Panc1 (cell line): Measurements from ENCODE around the gene DAB1. TPM values are rescaled to one million over a fixed set of nuclear protein-coding genes. Genes with fewer than 3 reads are reported as not detected.

Experiments used
- ATAC-seq: fragments of 200-7000 bp; cut with Tn5 transposase; 2 replicates; pipeline ENCODE4 v1.9.1; 2020; ENCODE audit warnings: mild to moderate bottlenecking, moderate library complexity
- BruUV-seq: library from RNA; stranded (reverse); fragments of 400-500 nt; replicated peaks from 2 replicates; lab custom pipeline; 2021; lab: Mats Ljungman, UMichigan
- CTCF ChIA-PET: fragments of 300-600 bp; sonication (Branson Sonifier 250); formaldehyde crosslinking; loops from one replicate; lab custom pipeline; 2022; ENCODE audit warnings: antibody characterized with exemption; lab: Charles Lee
- POLR2A ChIA-PET: fragments of 300-600 bp; sonication (Branson Sonifier 250); formaldehyde crosslinking; loops from one replicate; lab custom pipeline; 2022; ENCODE audit warnings: antibody characterized with exemption; lab: Charles Lee
- DNase-seq: peaks from one replicate; pipeline ENCODE4 v3.0.0-alpha.2; 2010; ENCODE audit warnings: low read depth, low spot score
- H3K27ac ChIP-seq: 2 replicates; pipeline ENCODE4 v1.5.1; 2011; ENCODE audit warnings: mild to moderate bottlenecking, low read length, inconsistent platforms
- H3K27me3 ChIP-seq: fragments of 200-500 bp; sonication (Bioruptor generic); 2 replicates; pipeline ENCODE4 v1.6.0; 2014; ENCODE audit warnings: low read length, inconsistent platforms; ENCODE audit not compliant: control insufficient read depth, insufficient read depth
- H3K36me3 ChIP-seq: fragments of 200-500 bp; sonication (Bioruptor generic); 2 replicates; pipeline ENCODE4 v1.5.1; 2014; ENCODE audit warnings: inconsistent platforms, mild to moderate bottlenecking, low read length, moderate library complexity; ENCODE audit not compliant: control insufficient read depth, insufficient read depth
- H3K4me1 ChIP-seq: 2 replicates; pipeline ENCODE4 v1.5.1; 2011; ENCODE audit warnings: inconsistent platforms, mild to moderate bottlenecking, low read length, moderate library complexity; ENCODE audit not compliant: control insufficient read depth, insufficient read depth
- H3K4me3 ChIP-seq, 2 experiments: 2 replicates each; pipeline ENCODE4 v1.5.1; 2011 to 2012; ENCODE audit warnings: low read depth in 2 of 2, low read length in 2 of 2, mild to moderate bottlenecking in 2 of 2, inconsistent platforms in 1 of 2, moderate library complexity in 1 of 2
- H3K9me3 ChIP-seq: fragments of 200-500 bp; sonication (Bioruptor generic); 2 replicates; pipeline ENCODE4 v1.5.1; 2014; ENCODE audit warnings: low read depth, mild to moderate bottlenecking, inconsistent platforms, low read length, moderate library complexity; ENCODE audit not compliant: control insufficient read depth, insufficient read depth
- POLR2AphosphoS5 ChIP-seq: IDR thresholded peaks from 2 replicates; pipeline ENCODE4 v1.6.1; 2012; ENCODE audit warnings: mild to moderate bottlenecking, low read depth, low read length, moderate library complexity
- SIN3A ChIP-seq: IDR thresholded peaks from 2 replicates; pipeline ENCODE4 v1.6.1; 2012; ENCODE audit warnings: low read depth, mild to moderate bottlenecking, low read length, moderate library complexity, borderline replicate concordance; ENCODE audit not compliant: insufficient read depth
- TCF7L2 ChIP-seq: IDR thresholded peaks from 2 replicates; pipeline ENCODE4 v1.6.1; 2011; ENCODE audit warnings: mild to moderate bottlenecking, low read depth, low read length, inconsistent platforms
- in situ Hi-C: cut with HindIII; loops from 2 replicates; pipeline ENCODE4 v1.10.0; 2016; ENCODE audit warnings: low sequenced_read_pairs, low pct_unique_long_range_greater_than_20kb
- intact Hi-C: fragments of 100-400 bp; cut with micrococcal nuclease; formaldehyde crosslinking; loops from one replicate; pipeline ENCODE4 v1.10.0; 2022; ENCODE audit not compliant: unreplicated experiment
- total RNA-seq: library from RNA; stranded (reverse); gene quantifications from one replicate; pipeline ENCODE4 v1.2.1, GENCODE V29; 2021; ENCODE audit not compliant: unreplicated experiment
- TF ChIP-seq, protein P1 (sequence below): fragments of 450-650 bp; IDR thresholded peaks from 2 replicates; pipeline ENCODE4 v1.5.1; 2017; ENCODE audit warnings: mild to moderate bottlenecking
- TF ChIP-seq, protein P2 (sequence below), 2 experiments: IDR thresholded peaks; 2 replicates each; pipeline ENCODE4 v1.6.1; 2011 to 2012; ENCODE audit warnings: low read depth in 2 of 2, control low read depth in 1 of 2, low read length in 1 of 2, mild to moderate bottlenecking in 1 of 2, moderate library complexity in 1 of 2; ENCODE audit not compliant: insufficient read depth in 1 of 2

The DAB1 gene
- total RNA-seq, 1 experiment from 2014 or later = 0.05 TPM

DNA sequence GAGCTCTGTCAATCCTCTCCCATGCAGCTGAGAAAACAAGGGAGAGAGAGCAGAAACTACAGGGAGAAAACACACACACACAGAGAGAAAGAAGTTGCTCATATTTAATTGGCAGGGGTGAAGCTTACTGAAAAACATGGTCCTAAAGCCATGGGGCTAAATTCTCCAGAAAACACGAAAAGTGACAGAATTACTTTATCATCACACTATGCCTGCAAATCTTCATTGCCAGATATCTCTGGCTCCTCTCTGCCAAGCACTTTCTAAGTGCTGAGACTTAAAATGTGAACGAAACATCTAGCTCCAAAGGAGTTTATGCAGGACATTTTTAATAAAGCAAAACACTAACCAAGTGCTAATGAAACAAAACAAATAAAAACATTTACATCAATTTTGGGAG is 134.1 kb downstream of the DAB1 start:
- intact Hi-C loops (no loop called here), in situ Hi-C loops (no loop called here)
- H3K27ac ChIP-seq = no peak overlapping the region
- ChIA-PET POLR2A (no interaction called here), CTCF (no interaction called here)
- H3K27me3 ChIP-seq = no peaks in the 10 kb centered on the region; the same call in 1 of the 2 replicates
- no peak for ATAC-seq
- TF ChIP-seq, protein P1, sequence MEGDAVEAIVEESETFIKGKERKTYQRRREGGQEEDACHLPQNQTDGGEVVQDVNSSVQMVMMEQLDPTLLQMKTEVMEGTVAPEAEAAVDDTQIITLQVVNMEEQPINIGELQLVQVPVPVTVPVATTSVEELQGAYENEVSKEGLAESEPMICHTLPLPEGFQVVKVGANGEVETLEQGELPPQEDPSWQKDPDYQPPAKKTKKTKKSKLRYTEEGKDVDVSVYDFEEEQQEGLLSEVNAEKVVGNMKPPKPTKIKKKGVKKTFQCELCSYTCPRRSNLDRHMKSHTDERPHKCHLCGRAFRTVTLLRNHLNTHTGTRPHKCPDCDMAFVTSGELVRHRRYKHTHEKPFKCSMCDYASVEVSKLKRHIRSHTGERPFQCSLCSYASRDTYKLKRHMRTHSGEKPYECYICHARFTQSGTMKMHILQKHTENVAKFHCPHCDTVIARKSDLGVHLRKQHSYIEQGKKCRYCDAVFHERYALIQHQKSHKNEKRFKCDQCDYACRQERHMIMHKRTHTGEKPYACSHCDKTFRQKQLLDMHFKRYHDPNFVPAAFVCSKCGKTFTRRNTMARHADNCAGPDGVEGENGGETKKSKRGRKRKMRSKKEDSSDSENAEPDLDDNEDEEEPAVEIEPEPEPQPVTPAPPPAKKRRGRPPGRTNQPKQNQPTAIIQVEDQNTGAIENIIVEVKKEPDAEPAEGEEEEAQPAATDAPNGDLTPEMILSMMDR = no peak
- TF ChIP-seq SIN3A (no peak), TCF7L2 (no peak)
- no peaks in the 10 kb centered on the region for H3K36me3 ChIP-seq
- no peak for DNase-seq
- H3K4me3 ChIP-seq = no peak overlapping the region
- BruUV-seq = no TSS peak
- no peaks in the 10 kb centered on the region for H3K9me3 ChIP-seq
- H3K4me1 ChIP-seq = no peaks in the 10 kb centered on the region

DNA sequence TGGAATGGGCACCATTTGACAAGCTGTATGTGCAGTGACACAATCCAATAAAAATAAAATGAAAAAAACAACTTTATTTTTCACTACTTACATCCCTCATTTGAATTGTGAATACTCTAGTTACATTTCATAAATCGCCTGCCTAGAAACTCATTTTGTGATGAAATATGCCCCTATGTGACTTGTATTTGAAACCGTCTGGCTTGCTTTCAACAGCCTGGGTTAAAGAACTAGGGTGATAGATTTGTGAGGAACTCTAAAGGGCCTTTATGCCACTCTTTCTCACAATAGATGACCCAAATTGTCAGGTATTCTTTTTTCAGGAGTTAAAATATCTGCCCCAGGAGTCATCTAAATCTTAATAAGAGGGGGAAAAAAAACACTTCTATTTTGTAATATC is 137.9 kb downstream of the DAB1 start:
- intact Hi-C loops = no loop called here
- CTCF ChIA-PET = no interaction called here
- BruUV-seq = no TSS peak

More for the DNA sequence above, 137.9 kb downstream of the DAB1 start:
- ATAC-seq (no peak), DNase-seq (no peak)
- no peak for TF ChIP-seq POLR2AphosphoS5
- TF ChIP-seq TCF7L2 = no peak
- TF ChIP-seq SIN3A = no peak
- TF ChIP-seq, protein P2, sequence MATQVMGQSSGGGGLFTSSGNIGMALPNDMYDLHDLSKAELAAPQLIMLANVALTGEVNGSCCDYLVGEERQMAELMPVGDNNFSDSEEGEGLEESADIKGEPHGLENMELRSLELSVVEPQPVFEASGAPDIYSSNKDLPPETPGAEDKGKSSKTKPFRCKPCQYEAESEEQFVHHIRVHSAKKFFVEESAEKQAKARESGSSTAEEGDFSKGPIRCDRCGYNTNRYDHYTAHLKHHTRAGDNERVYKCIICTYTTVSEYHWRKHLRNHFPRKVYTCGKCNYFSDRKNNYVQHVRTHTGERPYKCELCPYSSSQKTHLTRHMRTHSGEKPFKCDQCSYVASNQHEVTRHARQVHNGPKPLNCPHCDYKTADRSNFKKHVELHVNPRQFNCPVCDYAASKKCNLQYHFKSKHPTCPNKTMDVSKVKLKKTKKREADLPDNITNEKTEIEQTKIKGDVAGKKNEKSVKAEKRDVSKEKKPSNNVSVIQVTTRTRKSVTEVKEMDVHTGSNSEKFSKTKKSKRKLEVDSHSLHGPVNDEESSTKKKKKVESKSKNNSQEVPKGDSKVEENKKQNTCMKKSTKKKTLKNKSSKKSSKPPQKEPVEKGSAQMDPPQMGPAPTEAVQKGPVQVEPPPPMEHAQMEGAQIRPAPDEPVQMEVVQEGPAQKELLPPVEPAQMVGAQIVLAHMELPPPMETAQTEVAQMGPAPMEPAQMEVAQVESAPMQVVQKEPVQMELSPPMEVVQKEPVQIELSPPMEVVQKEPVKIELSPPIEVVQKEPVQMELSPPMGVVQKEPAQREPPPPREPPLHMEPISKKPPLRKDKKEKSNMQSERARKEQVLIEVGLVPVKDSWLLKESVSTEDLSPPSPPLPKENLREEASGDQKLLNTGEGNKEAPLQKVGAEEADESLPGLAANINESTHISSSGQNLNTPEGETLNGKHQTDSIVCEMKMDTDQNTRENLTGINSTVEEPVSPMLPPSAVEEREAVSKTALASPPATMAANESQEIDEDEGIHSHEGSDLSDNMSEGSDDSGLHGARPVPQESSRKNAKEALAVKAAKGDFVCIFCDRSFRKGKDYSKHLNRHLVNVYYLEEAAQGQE (IDR thresholded peaks at IDR 0.05; ENCODE audit: insufficient read depth in 1 of 2, low read depth in 2 of 2, low read length in 1 of 2) = no peak
- TF ChIP-seq, protein P1 = no peak
- Histone ChIP-seq H3K4me1 (no peaks in the 10 kb centered on the region), H3K27me3 (no peaks in the 10 kb centered on the region; the same call in 1 of the 2 replicates), H3K36me3 (no peaks in the 10 kb centered on the region), H3K4me3 (no peak overlapping the region), H3K27ac (no peak overlapping the region), H3K9me3 (no peaks in the 10 kb centered on the region)
- in situ Hi-C loops = no loop called here
- POLR2A ChIA-PET = no interaction called here
